ENCODE results near the gene PTPRR.

DNA sequence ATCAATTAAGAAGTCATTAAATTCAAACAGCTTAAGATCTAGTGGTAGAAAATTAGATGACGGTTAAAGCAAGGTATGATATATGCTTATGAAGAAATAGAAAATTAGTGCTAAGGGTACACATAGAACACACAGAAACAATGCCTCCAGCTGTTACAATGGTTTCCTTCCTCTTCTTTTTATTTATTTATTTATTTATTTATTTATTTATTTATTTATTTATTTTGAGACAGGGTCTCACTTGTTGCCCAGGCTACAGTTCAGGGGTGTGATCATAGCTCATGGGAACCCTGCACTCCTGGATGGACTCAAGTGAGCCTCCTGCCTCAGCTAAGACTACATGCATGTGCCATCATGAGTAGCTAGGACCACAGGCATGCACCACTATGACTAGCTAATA, 34.9 kb upstream of the PTPRR start:
- TF ChIP-seq, protein P1, sequence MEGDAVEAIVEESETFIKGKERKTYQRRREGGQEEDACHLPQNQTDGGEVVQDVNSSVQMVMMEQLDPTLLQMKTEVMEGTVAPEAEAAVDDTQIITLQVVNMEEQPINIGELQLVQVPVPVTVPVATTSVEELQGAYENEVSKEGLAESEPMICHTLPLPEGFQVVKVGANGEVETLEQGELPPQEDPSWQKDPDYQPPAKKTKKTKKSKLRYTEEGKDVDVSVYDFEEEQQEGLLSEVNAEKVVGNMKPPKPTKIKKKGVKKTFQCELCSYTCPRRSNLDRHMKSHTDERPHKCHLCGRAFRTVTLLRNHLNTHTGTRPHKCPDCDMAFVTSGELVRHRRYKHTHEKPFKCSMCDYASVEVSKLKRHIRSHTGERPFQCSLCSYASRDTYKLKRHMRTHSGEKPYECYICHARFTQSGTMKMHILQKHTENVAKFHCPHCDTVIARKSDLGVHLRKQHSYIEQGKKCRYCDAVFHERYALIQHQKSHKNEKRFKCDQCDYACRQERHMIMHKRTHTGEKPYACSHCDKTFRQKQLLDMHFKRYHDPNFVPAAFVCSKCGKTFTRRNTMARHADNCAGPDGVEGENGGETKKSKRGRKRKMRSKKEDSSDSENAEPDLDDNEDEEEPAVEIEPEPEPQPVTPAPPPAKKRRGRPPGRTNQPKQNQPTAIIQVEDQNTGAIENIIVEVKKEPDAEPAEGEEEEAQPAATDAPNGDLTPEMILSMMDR (IDR thresholded peaks at IDR 0.05) = no peak
- no peak for TF ChIP-seq POLR2A (IDR thresholded peaks at IDR 0.05)

Data from heart left ventricle (tissue), 13 donors.